Myocyte (in vitro differentiated cells): Measurements from ENCODE around the gene TMEM222. TPM values are rescaled to one million over a fixed set of nuclear protein-coding genes. Genes with fewer than 3 reads are reported as not detected.

Source experiments
- DNase-seq: peaks from one replicate; pipeline ENCODE4 v3.0.0-alpha.2; 2012; ENCODE audit warnings: low read depth
- total RNA-seq: library from RNA; depleted of rRNA; stranded (reverse); fragments of >200 nt; gene quantifications from 2 replicates; pipeline ENCODE4 v1.2.3, GENCODE V29; 2014

The TMEM222 gene
- total RNA-seq, 1 donor from 2014 or later, result 37.8 TPM

DNA sequence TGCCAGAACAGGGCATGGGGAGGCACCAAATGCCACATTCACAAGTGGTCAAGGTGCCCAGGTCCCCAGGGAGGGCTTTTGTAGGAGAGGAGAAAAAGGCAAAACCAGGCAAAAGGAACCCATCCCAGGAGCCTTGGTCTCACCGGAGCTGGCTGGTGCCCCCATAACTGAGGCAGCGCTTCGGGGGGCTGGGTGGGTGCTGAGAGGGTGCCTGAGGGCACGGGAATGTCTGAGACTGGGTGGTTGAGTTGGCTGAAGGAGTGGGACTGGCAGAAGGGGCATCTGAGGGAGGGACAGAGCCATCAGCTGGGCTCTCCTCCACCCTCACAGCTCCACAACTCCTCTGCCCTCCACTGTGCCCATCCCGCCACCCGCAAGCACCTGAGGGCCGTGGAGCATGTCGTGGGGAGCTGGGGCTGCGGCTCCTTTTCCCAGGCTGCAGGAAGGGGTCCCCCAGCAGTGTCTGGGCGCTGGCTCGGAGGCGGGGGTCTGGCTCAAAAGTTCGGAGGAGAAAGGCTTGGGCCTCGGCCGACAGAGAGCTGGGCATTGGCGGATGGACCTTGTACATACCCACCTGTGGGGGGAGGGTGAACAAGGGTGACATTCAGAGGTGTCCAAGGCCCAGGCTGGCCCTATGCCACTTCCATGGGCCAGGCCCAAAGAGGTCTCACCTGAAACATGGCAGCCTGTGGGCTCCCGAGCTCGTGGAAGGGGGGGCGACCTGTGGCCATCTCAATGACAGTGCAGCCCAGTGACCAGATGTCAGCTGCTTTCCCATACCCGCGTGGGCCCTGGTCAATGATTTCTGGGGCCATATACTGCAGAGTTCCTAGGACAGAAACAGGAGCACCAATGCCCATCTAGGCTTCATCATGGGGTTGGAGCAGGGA is 36.3 kb downstream of the TMEM222 start:
- DNase-seq, result no peak

DNA sequence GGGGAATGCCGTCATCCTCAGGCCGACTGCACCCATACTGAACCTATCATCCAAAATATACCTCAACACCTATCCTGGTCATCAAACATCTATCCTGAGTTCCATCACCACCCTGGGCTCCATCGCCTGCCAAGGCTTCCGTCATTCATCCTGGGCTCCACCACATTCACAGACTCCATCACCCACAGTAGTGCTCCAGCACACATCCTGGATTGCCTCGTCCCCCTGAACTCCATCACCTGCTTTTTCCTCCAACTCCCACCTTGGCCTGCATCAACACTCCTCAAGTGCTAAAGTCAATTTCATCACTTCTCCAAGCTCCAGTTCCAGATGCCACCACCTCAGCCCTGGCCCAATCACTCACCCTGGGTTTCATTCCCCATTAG is 37.0 kb downstream of the TMEM222 start:
- no peak for DNase-seq

DNA sequence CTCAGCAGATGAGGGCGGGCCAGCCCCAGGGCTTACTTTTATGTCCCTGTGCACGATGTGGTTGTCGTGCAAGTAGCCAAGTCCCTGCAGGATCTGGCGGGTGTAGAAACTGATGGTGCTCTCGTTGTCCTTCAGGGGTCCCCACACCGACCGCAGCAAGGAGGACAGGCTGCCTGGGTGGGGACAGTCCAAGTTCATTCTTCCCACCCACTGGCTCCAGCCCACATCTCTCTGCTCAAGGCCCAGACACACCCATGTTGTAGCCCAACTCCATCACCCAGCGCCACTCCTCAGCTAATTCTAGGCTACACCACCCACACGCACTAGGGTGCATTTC is 37.8 kb downstream of the TMEM222 start:
- no peak for DNase-seq

DNA sequence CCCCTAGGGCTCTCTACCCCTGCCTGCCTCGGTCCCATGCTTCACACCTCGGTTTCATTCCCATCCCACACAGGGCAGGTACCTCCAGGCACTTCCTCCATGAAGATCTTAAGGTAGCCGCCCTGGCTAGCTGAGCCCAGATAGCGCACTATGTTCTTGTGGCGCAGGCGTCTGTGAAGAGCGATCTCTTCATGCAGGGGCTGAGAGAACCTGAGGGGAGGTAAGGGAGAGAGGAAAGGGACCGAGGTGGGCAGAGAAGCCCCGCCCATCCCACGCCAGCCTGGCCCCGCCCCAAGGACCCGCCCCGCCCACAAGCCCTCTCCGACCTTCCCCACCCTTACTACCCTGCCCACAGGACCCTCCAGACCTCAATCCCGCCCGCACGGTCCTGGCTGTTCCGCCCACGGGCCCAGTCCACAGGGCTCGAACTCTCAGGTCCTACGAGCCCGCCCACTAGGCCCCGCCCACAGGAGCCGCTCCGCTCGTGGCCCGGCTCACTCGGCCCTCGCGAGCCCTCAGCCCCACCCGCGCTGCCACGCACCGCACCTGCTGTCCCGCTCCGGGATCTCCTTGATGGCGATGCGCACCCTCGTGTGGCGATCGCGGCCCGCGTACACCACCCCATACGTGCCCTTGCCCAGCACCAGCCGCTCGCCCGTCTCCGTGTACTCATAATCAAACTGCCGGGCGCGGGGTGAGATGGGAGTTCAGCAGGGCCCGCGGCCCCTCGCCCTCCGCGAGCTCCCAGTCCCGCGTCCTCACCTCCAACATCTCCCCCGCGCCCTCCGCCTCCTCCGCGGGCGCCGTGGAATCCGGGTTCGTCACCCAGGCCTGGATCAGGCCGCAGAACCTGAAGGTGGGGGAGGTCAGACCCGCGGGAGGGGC is 38.4 kb downstream of the TMEM222 start:
- DNase-seq, result no peak

DNA sequence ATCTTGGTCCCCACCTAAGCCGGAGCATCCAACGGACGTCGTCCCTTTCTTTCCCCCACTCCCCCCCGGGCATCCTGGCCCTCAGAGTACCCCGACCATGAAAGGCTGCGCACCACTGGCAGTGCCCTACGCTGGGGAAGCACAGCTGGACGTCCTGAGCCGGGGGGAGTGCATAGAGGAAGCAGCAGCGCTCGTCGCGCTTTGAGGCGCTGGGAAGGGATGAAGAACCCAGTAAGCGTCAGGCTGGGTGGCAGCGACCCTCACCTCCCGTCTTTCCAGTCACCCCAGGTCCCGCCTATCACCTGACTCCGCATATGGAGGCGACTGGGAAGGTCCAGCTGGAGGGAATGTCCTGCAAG is 39.1 kb downstream of the TMEM222 start:
- no peak for DNase-seq

DNA sequence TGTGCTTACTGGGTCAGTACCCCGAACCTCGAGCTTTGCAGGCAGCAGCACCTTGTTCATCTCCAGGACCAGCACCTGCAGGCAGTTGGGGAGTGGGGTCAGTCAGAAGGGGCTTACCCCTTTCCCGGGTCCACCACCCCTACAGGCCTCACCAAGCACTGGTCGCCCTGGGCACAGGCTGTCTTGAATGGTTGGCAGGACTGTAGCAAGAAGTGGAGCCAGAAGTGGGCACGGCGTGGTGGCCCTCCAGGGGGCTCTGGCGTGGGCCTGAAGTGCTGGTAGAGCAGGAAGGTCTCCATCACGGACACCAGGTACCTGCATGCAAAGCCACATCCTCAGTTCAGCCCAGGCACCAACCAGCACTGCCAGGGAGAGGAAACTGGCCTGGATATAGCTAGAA is 39.6 kb downstream of the TMEM222 start:
- no peak for DNase-seq

DNA sequence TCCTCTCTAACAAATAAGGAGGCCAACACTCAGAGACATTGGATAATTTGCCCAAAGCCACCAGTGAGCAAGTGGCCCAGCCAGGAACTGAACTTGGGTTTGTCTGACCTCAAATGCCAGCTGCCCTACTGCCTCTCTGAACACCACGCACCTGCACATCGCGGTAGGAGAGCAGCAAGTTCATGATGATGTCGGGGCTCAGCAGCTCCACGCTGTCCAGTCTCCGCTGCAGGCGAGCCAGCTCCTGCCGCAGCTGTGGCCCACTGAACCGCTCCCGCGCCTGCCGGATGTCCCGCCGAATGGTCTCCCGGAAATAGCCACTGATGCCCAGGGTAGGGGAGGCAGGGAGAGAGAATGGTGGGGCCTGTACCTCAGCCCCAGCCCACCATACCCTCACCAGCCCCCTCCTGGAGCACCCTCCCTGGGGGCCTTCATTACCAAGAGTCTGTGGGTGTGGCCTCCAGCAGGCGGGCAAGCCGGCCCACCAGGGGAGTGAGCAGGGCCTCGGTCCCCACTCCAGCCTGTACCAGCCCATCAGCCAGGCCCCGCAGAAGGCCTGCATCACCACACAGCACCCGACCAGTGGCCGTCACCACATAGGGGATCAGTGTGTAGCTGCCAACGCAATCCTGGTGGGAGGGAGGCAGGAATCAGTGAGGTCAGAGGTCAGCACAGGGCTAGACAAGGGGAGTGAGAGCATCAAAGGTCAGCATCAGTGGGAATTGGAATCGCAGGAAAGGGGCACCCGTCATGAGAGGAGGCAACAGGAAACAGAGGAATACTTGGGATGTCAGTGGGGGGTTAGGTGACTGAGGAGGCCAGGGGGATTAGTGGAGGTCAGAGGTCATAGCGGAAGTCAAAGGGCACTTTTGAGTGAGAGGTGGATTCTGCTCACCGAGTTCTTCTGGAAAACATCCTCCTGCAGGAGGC is 42.1 kb downstream of the TMEM222 start:
- peak; percentile 44 for DNase-seq

DNA sequence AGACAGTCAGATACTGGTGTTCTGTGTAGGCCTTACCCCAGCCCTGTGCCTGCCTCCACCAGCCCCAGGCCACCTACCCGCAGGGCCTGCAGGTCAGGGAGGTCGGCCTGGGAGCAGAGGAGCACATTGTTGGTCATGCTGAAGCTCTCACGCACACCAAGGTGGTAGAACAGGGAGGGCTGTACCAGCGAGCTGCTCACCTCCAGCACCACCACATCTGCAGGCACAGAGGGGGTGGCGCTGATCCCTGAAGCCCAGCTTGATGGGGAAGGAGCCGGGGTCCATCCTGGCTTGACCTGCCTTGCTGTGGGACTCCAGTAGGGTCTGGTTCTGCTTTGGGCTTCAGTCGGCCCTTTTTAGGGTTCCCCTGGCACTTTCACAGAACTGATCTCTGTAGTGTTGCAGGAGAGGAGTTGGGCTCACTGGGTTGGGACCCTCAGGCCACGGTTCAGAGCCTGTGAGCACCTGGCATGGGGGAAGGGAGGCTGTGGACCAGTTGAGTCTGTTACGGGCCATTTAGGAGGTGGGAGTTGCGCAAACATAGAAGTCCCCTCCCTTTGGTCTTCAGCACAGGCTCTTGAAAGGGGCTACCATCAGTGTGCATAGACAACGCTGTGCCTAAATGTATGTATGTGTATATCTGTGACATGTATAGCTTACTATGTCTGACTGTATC is 42.9 kb downstream of the TMEM222 start:
- no peak for DNase-seq

DNA sequence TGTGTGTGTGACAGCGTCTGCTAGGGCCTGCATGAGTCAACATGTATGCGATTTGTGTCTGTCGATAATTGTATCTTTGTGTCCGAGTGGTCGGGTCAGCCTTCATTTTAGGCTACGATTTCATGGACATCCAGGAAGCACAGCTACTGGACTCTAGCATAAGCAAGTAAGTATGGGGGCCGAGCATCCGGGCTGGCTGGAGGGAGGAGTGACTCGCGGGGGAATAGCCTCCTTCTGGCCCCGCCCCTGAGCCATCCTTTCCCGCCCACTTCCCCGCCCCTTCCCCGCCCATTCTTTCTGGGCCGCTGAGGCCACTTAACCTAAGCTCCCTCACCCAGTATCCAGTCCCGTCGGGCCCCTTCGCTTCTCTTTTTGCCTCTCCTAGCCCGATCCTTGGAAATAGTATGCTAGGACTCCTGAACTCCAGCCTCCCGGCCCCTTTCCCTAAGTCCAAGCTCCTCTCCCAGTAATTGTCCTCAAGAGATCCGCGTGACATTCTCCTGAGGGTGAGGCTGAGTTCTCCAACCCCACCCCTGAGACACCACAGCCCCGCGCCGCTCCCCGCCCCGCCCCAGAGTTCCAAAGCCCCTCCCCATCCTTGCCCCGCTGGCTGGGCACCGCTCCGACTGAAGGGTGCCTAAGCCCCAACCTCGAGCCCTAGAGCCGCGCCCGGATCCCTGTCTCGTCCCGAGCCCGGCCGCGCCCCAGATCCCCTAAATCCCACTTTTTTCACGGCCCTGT is 43.6 kb downstream of the TMEM222 start:
- peak; percentile 95 for DNase-seq

DNA sequence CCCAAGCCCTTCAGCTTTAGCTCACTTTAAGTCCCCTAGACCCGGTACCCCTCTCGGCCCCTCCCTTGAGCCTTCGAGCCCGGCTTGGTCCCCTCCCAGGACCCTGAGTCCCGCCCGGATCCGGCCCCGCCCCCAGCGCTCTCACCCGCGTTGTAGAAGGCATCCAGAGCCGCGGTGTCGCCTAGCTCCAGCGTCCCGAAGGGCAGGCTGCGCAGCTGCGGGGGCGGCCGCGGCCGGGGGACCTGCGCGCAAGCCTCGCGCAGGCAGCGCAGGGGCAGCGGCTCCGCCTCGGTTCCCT is 44.1 kb downstream of the TMEM222 start:
- peak; percentile 91 for DNase-seq

DNA sequence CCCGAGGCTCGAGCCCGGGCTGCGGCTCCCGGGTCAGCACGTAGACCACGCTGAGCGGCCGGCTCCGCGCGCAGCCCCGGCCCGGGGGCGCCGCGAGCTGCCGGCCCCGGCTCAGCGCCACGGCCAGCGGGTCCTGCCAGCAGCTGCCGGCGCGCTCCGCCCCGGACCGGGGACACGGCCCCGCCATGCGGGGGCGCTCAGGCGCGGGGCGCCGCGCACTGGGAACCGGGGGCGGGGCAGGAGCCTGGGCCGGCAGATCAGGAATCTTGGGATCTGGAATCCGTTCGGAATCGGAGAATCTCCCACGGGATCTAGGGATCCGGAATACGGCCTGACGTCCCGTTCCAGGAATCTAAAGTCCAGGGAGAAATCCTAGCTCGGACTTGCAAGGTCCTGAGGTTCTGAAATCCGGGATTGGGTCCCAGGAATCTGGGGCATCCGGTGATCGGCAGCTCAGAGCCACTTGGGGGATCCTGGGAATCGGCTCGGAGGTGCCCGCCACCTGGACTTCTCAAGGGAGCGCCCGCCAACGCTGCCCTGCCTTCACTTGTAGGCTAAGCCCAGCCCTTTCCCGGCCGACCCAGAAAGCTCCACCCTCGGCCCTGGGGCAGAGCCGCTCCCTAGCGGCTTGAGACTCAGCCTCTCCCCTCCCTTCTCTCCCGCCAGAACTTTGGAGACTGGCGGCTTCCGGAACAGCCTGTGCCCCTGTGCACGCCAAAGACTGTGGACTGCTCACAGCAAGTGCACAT is 44.6 kb downstream of the TMEM222 start, which contains the start of gene MAP3K6:
Gene MAP3K6, minus strand, starts transcription at position 551 of the 749 bp plus-strand sequence. Its CDS starts 364 bp downstream, at position 187.
- DNase-seq, result peak; percentile 85

DNA sequence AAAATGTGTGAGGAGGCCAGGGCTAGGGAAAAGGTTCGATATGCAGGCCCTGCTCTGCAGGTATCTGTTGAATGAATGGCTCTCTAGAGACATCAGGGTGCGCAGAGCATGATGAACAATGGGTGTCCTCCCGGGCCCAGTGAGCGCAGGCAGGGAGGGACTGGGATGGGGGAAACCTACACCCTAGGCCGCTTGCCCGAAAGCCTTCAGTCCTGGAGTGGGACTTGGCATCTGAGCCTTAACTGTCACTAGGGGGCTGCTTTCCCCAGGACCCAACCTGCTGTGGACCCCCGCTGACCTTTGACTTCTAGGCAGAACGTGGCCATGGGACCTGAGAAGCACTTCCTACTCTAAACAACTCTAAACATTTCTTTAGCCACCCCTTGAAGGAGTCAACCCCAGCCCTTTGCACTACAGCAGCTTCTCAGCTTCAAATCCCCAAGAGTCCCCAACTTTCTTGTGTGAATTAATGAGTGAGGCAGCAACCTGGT is 45.2 kb downstream of the TMEM222 start:
- no peak for DNase-seq

DNA sequence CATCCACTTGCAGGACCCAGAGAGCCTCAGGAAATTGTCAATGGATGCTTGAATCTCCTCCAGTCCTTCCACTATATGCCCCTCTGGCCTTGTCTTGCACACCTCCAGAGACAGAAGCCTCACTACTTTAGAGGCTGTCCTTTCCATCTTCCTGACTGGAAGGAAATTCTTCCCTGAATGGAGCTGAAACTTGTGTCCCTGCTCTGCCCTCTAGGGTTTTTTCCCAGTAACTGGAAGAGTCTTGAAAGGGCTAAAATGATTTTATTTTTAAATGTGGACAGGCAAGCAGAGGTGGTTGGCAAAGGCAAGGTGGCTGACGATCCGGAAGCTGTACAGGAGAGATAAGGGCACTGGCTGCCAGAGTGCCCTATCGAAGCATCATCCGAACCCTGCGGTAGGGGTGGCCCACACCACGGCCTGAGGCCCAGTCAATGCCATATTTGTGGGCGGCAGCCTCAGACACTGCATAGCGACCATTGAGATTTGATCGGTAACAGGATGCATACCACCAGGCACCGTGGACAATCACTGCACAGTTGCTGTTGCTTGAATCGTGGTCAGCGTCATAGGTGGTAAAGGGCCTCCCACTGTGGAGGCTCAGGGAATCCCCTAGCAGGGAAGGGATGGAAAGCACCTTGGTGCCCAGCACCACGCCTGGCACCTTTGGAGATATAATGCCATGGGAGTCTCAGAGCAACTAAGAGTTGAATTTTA is 47.1 kb downstream of the TMEM222 start:
- DNase-seq, result peak; percentile 29

DNA sequence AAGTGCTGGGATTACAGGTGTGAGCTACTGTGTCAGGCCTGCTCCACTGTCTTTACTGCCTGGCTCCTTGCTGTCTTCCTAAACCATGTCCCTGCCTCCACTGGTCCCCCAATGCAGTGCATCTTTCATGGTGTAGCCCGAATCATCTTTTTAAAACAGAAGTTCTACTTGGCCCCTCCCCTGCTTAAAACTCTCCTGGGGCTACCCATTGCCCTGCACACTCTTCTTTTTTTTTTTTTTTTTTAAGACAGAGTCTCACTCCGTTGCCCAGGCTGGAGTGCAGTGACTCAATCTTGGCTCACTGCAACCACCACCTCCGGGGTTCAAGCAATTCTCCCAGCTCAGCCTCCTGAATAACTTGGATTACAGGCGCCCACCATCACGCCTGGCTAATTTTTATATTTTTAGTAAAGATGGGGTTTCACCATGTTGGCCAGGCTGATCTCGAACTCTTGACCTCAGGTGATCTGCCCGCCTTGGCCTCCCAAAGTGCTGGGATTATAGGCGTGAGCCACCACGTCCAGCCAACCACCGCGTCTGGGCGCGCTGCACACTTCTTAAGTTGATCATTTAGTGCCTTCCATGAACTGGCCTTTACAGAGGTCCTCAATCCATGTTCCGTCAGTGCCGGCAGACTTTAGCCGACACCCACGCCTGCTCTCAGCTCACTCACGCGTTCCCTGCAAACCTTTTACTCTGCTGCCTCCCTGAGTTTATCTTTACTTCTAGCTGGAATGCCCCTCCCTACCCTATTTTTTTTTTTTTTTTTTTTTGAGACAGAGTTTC is 50.3 kb downstream of the TMEM222 start:
- no peak for DNase-seq

DNA sequence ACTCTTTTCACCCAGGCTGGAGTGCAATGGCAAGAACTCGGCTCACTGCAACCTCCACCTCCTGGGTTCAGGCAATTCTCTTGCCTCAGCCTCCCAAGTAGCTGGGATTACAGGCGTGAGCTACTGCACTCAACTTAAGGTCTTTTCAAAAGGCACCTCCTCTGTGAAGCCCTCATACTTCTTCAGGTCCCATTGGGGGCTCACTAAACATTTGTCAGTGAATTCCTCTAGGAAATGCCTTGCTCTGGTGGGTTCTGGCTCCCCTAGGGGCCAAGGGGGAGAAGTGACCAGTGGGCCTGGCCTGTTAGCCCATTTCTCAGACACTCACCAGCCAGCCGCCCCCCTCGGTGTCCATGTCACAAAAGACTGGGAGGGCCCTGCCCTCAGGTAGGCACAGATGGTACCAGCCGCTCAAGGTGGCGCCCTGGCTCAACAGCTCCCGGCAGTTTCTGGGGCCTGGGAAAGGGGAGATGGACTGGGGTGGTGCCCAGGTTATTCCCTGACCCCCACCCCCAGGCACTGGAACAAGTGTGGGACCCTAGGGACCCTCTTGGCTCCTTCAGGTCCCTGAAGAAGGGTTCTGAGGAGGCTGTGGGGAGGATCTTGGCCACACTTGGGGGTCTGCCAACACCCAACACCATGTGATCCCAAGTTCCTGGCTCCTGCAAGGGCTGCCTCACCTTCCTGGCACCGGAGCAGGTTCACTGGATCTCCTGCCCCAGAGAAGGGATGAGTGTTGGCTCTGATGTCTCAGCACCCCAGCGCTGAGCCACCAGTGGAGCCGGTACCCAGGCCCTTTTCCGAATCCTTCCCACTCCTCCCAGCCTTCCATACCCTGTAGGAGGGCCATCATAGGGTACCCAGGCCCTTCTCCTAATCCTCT is 51.1 kb downstream of the TMEM222 start:
- DNase-seq, result no peak

DNA sequence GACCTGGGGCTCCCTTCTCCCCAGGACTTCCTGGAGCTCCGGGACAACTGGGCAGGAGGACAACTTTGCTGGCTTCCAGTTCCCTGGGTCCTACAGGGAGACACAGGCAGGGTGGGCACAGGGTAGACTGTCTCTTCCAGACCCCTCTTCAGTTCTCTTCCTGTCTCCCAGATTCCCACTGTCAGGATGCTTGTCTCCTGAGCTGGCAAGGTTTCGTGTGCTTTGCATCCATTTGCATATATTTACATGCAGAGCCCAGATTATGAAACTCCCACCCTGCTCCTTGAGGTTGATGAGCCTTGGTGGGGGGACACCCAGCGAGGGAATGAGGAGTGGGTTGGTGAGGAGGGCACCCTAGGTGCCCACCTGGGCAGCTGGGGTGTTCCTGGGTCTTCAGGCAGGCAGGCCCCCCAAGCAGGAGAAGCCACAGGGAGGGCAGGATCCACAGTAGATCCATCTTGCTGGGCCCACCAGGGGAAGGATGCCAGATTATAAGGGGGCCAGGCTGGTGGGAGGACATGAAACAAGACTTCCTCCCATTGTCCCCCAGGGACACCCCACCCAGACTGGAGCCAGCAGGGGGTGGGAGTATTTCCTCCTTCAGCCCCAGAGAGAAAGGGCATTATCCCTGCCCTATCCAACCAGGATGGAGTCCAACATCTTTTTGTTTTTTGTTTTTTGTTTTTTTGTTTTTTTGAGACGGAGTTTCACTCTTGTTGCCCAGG is 52.6 kb downstream of the TMEM222 start, which contains the start of gene FCN3:
Gene FCN3, minus strand, starts transcription at position 463 of the 725 bp plus-strand sequence. Its CDS starts 6 bp downstream, at position 457.
- DNase-seq, result no peak
